Ramos (cell line): ENCODE results near the gene PNMA3.
"Not testable (repeated sequence)": the region's sequence is repeated elsewhere in the genome, so short reads cannot be mapped to it uniquely, and the experiment has no call there.

Source experiments
- in situ Hi-C: fragments of 300-500 bp; cut with MboI; formaldehyde crosslinking; loops from one replicate; pipeline ENCODE4 v1.14.3; 2022; ENCODE audit warnings: low sequenced_read_pairs; ENCODE audit not compliant: unreplicated experiment

The PNMA3 gene

GRCh38 chrX:153055871-153056749 is at the start of gene PNMA3:
PNMA3 (plus strand) TSS chrX:153056470; CDS start chrX:153057056, 586 bp downstream.
- in situ Hi-C loops = no loop called here

GRCh38 chrX:153017174-153017573 is 39.1 kb upstream of the PNMA3 start:
- in situ Hi-C loops = not testable (repeated sequence)

DNA sequence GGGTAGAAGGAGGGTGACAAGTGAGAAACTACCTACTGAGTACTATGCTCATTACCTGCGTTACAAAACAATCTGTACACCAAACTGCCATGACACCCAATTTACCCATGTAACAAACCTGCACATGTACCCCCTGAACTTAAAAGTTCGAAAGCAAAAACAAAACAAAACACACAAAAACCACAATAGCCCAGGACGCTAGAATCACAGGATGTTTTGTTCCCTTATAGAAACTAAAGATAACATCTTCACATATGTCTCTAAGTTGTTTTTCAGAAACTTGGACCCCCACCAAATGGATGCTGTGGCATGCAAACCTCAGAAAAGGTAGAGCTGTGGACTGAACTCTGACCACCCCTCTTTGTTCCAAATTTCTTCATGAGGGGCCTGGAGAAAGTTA is 37.1 kb upstream of the PNMA3 start:
- in situ Hi-C loops = no loop called here

- in situ Hi-C loops = loop anchor here (25.0 kb wide), 1 partner anchor 361 kb away; no protein-coding TSS in a partner anchor
Observed at GRCh38 chrX:153026501-153026900, 29.8 kb upstream of the PNMA3 start.

DNA sequence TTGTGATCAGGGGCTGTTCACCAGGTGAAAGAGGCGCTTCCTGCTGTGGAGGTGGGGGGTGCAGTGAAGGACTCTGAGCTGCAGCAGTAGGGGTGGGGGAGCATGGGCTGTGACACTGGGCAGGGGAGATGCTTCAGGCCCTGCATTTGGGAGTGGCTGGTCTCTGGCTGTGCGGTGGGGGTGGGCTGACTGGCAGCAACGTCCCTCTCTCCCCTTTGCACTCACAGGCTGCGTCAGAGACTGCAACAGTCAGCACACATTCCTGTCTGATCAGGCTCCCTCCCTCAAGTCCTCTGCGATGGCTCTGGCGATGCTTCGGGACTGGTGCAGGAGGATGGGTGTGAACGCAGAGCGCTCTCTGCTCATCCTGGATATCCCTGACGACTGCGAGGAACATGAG is 27.8 kb upstream of the PNMA3 start:
- in situ Hi-C loops = loop anchor here (25.0 kb wide), 1 partner anchor 359 kb away; no protein-coding TSS in a partner anchor

GRCh38 chrX:153029162-153029561 is 27.1 kb upstream of the PNMA3 start:
- in situ Hi-C loops = loop anchor here (25.0 kb wide), 1 partner anchor 358 kb away; no protein-coding TSS in a partner anchor

DNA sequence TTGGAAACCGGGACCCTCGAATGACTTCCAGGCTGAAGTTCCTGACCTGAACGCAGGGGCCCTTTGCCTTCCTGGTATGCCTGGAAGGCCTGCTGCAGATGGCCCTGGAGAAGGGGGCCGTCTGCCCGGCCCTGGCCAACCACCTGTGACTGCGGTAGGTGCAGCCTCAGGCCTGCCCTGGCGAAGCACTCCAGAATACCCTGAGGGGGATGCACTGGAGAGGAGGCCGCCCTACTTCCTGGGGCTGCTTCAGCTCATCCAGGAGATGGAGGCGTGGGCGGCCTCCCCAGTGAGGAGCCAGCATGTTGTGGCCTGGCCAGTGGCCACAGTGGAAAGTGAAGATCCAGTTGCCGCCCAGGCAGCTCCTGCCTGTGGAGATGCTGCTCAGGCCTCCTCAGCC is 26.4 kb upstream of the PNMA3 start:
- in situ Hi-C loops = loop anchor here (25.0 kb wide), 1 partner anchor 357 kb away; no protein-coding TSS in a partner anchor

GRCh38 chrX:153030801-153031200 is 25.5 kb upstream of the PNMA3 start:
- in situ Hi-C loops = loop anchor here (25.0 kb wide), 1 partner anchor 356 kb away; no protein-coding TSS in a partner anchor

DNA sequence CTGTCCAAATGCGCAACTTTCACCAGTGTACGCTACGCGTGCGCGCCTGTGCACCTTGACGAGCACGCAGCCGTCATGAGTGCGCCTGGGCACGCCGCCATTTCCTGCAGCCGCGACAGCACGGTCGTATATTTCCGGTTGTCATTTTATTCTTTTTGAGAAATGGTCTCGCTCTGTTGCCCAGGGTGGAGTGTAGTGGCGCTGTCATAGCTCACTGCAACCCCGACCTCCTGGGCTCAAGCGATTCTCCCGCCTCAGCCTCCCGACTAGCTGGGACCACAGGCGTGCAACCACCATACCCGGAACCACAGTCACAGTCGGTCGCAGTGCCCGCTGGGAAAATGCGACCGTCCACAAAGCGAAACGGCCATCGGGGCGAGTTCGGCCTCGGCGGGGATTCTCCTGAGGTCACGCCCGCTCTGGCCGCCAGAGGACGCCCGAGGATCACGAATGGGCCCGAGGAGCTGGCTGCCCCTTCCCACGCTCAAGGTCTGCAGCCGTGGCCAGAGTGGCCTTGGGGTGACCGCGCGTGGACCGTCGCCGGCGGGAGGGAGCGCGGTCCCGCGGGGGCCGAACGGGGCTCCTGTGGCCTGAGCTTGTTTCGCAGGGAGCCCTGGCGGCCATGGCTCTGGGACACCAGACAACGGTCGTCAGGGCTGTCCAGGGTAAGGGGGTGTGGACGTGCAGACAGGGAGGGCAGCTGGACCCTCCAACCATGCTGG is 23.7 kb upstream of the PNMA3 start:
- in situ Hi-C loops = loop anchor here (25.0 kb wide), 1 partner anchor 355 kb away; no protein-coding TSS in a partner anchor

- in situ Hi-C loops = loop anchor here (25.0 kb wide), 1 partner anchor 338 kb away; no protein-coding TSS in a partner anchor
Observed at GRCh38 chrX:153049093-153049492, 7.2 kb upstream of the PNMA3 start.

DNA sequence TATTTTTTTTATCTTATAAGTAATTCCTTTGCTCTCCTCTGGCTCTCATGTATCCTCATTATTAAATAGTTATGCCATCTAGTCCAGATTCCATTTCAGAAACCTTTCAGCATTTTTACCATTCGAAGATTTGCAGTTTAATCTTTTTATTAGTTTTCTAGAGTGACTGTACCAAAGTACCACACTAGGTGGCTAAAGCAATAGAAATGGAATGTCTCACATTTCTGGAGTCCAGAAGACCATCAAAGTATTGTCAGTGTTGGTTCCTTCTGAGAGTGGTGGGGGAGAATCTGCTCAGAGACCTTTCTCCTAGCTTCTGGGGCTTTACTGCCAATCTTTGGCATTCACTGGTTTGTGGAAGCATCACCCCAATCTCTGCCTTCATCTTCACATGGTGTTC is 3.7 kb upstream of the PNMA3 start:
- in situ Hi-C loops = no loop called here

- in situ Hi-C loops = no loop called here
Observed at GRCh38 chrX:153057281-153057680, 1.0 kb downstream of the PNMA3 start.

DNA sequence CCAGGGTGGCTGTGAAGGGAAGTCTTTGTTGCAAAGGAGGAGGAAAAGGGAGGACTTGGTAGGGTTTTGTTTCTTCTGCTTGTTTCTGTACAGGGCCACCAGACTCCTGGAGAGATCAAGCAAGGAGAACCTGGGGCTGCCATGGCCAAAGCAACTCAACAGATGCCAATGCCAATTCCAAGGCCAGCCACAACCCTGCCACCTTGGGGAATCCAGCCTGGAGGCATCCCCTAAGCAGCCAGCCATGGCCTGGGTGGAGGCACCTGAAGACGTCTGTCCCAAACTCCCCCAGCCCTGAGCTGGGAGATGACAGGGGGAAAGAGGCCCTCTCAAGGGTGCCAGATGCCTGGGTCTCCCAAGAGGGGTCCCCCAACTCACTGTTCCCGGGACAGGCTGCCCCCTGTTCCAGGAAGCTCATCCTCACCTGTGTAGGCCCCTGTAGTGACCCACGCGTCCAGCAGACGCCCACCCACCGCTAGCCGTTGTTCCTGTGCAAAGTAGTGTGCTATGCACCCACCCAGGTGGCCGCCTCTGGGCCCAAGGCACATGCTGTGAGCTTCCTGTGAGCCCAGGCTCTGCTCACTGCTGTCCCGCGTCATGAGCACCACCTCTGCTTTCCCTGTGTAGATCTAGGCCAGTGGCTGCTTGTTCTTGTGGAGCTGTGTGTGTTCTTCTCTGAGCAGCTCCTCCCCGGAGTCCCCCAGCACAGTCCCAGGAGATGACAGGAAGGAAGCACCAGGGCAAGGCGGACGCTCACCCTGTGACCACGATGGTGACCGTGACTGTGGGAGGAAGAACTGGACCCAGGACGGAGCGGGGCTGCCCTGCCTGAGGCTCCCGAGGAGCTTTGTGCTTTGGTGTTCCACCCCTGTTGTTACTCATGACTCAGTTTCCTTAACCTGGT is 3.2 kb downstream of the PNMA3 start:
- in situ Hi-C loops = no loop called here

DNA sequence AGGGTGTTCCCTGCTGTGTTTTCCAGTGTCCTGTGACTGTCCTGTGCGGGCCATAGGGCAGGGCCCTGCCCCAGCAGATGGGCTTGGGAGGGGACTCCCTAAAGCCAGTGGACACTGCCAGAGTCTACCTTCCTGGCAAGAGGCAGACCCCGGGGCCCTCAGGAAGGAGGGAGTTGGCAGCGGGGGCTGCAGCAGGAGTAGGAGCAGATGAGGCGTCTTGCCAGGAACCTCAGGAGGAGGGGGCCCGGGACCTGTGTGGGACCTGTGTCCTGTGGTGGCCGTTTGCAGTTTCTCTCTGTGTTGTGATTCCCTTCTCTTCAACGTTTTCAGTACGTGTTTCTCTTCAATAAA is 3.8 kb downstream of the PNMA3 start:
- in situ Hi-C loops = no loop called here

DNA sequence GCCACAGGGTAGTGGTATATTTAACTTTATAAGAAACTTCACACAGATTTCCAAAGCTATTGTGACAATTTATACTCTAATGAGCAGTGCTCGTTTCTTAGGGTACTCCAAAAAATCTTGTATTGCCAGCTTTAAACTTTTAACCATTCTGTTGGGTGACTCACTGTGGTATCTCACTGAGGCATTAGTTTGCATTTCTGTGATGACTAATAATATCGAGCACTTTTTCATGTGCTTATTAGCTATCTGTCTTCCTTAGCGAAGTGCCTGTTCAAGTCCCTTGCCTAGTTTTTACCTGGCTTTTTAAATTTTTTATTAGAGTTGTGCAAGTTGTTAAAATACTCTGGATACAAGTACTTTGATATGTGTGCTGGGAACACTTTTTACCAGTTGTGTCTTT is 5.5 kb downstream of the PNMA3 start:
- in situ Hi-C loops = no loop called here

DNA sequence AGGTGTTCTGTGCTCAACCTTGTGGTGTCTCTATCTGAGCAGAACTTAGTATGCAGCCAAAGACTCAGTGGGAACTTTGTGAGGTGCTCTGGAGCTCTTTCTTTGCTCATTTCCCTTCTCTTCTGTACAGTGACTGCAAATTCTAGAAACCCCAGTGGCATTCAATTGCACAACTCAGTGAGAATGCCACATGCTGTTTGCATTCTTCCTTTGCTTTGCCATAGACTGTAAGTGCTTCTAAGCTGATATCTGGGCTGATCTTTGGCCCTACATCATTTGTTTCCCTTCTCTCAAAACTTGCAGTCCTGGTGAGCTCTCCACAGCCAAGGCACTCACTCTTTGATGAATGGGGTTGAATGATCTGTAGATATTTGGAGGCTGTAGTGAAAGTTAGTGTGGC is 7.0 kb downstream of the PNMA3 start:
- in situ Hi-C loops = no loop called here

DNA sequence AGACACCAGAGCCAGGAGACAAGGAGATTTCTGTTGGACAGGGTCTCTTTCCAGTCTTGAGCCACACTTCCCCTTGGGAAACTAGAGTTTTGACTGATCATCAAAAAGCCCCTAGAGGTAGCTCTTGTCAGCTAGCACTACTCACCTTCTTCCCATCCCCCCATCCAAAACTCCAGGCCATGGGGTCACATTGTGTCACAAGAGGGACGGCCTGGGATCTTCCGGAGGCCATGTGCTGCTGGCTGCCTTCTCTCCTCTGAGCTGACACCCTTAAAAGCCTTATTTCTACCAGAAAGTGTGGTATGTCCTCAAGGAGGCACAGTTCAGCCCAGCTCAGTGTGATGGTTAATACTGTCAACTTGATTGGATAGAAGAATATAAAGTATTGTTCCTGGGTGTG is 7.8 kb downstream of the PNMA3 start:
- in situ Hi-C loops = no loop called here

DNA sequence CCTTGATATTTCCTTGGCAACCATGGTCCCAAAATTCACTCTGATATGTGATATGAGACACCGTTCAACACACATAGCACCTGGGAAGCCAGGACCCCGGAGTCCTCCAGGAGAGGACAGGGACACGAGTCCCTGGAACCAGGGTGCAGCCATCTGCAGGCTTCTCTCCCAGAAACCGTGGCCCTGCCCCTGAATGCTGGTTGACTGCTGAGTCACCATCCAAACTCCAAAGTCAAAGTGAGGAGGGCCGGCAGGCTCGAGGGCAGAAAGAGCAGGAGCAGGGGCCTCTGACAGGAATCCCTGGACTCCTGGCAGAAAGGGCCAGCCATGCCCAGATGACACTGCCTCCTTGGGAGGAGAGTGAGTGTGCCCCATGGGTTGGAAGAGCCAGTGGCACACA is 9.1 kb downstream of the PNMA3 start:
- in situ Hi-C loops = no loop called here

GRCh38 chrX:153066402-153066801 is 10.1 kb downstream of the PNMA3 start:
- in situ Hi-C loops = not testable (repeated sequence)
